A549 (cell line): Measurements from ENCODE around the gene CCND1. TPM values are rescaled to one million over a fixed set of nuclear protein-coding genes. Genes with fewer than 3 reads are reported as not detected.

Source experiments
- ATAC-seq, 2 experiments: fragments of 200-7000 bp in 1 of 2; fragments of >200 bp in 1 of 2; cut with Nextera tagmentation in 1 of 2; cut with Tn5 transposase in 1 of 2; 3 replicates each; pipeline versions ENCODE4 v1.8.0 to v1.9.1; 2018 to 2020; ENCODE audit warnings: mild to moderate bottlenecking in 1 of 2, moderate library complexity in 1 of 2
- CTCF ChIA-PET: fragments of 300-600 bp; sonication (Branson Sonifier 250); formaldehyde crosslinking; extraction: SDS; loops from one replicate; lab custom pipeline; 2021; ENCODE audit warnings: antibody characterized with exemption, inconsistent platforms; lab: Yijun Ruan, JAX
- POLR2A ChIA-PET: fragments of 350-600 bp; formaldehyde crosslinking; extraction: SDS; loops from one replicate; lab custom pipeline; 2021; ENCODE audit warnings: antibody characterized with exemption, inconsistent platforms; lab: Yijun Ruan, JAX
- DNase-seq, 2 experiments: peaks; one replicate each; pipeline versions ENCODE4 v3.0.0 to v3.0.0-alpha.2; 2011 to 2016; ENCODE audit warnings: low read depth in 1 of 2, low spot score in 1 of 2
- FAIRE-seq: peaks from 2 replicates; lab custom pipeline; 2011; peaks lifted over from hg19 to GRCh38; lab: Jason Lieb, UNC
- H3K27ac ChIP-seq, 2 experiments: fragments of >200 bp; sonication (Bioruptor Twin); formaldehyde crosslinking; 3 replicates each; pipeline ENCODE4 v1.5.1; 2016 to 2017
- H3K4me1 ChIP-seq: fragments of >200 bp; sonication (Bioruptor Twin); formaldehyde crosslinking; 3 replicates; pipeline ENCODE4 v1.6.1; 2016
- H3K4me2 ChIP-seq: fragments of >200 bp; sonication (Bioruptor Twin); formaldehyde crosslinking; 3 replicates; pipeline ENCODE4 v1.6.1; 2016
- H3K4me3 ChIP-seq: fragments of >200 bp; sonication (Bioruptor Twin); formaldehyde crosslinking; 3 replicates; pipeline ENCODE4 v1.5.1; 2016
- H3K9me3 ChIP-seq: fragments of >200 bp; sonication (Bioruptor Twin); formaldehyde crosslinking; 3 replicates; pipeline ENCODE4 v1.6.1; 2016
- BCL3 ChIP-seq: fragments of >200 bp; sonication (Bioruptor Twin); formaldehyde crosslinking; IDR thresholded peaks from 3 replicates; pipeline ENCODE4 v1.6.1; 2016
- CBX2 ChIP-seq: fragments of 200-600 bp; sonication (generic); IDR thresholded peaks from 2 replicates; pipeline ENCODE4 v1.6.1; 2016; ENCODE audit warnings: low read depth, mild to moderate bottlenecking, borderline replicate concordance
- ELK1 ChIP-seq: fragments of 150-350 bp; IDR thresholded peaks from 2 replicates; pipeline ENCODE4 v1.6.1; 2014; ENCODE audit warnings: low read depth, mild to moderate bottlenecking, low read length
- ESRRA ChIP-seq: fragments of 150-350 bp; IDR thresholded peaks from 2 replicates; pipeline ENCODE4 v1.6.1; 2014; ENCODE audit warnings: mild to moderate bottlenecking, low read length, borderline replicate concordance
- FOSB ChIP-seq: fragments of 250-450 bp; sonication (Bioruptor Pico); IDR thresholded peaks from 2 replicates; pipeline ENCODE4 v1.5.0; 2020; ENCODE audit warnings: mild to moderate bottlenecking, moderate library complexity
- FOSL2 ChIP-seq, 2 experiments: fragments of 450-650 bp in 1 of 2; fragments of >200 bp in 1 of 2; sonication (Bioruptor Twin) in 1 of 2; formaldehyde crosslinking; IDR thresholded peaks; 2 replicates each; pipeline versions ENCODE4 v1.5.0 to v1.6.1; 2016 to 2020; ENCODE audit warnings: mild to moderate bottlenecking in 1 of 2, moderate library complexity in 1 of 2
- HOXA7 ChIP-seq: fragments of 250-450 bp; sonication (Bioruptor Pico); IDR thresholded peaks from 2 replicates; pipeline ENCODE4 v1.5.0; 2020; ENCODE audit warnings: mild to moderate bottlenecking, moderate library complexity
- HOXB13 ChIP-seq: fragments of 250-450 bp; sonication (Bioruptor Pico); IDR thresholded peaks from 2 replicates; pipeline ENCODE4 v1.5.0; 2020; ENCODE audit warnings: low read depth, mild to moderate bottlenecking, moderate library complexity
- JUNB ChIP-seq: fragments of >200 bp; sonication (Bioruptor Twin); formaldehyde crosslinking; IDR thresholded peaks from 2 replicates; pipeline ENCODE4 v1.6.1; 2016
- MAFK ChIP-seq: fragments of 450-650 bp; IDR thresholded peaks from 2 replicates; pipeline ENCODE4 v1.6.1; 2014; ENCODE audit not compliant: partially characterized antibody
- NPAS2 ChIP-seq: fragments of 250-450 bp; sonication (Bioruptor Pico); IDR thresholded peaks from 2 replicates; pipeline ENCODE4 v1.8.0; 2022; ENCODE audit warnings: mild to moderate bottlenecking, moderate library complexity, borderline replicate concordance
- PHF8 ChIP-seq: fragments of 200-600 bp; sonication (generic); IDR thresholded peaks from 2 replicates; pipeline ENCODE4 v1.6.1; 2016; ENCODE audit warnings: low read depth, mild to moderate bottlenecking, antibody characterized with exemption, moderate library complexity, borderline replicate concordance
- POLR2AphosphoS2 ChIP-seq: conservative IDR thresholded peaks from 2 replicates; pipeline ENCODE4 v1.6.1; 2012; ENCODE audit warnings: low read length, improper control_type of control experiment, inconsistent platforms
- RARB ChIP-seq: fragments of 250-450 bp; sonication (Bioruptor Pico); IDR thresholded peaks from 2 replicates; pipeline ENCODE4 v1.8.0; 2021; ENCODE audit warnings: mild to moderate bottlenecking, moderate library complexity
- RCOR1 ChIP-seq: fragments of 150-350 bp; IDR thresholded peaks from 2 replicates; pipeline ENCODE4 v1.6.1; 2014; ENCODE audit warnings: antibody characterized with exemption, low read length, low read depth
- RNF2 ChIP-seq: fragments of 200-600 bp; sonication (generic); IDR thresholded peaks from 2 replicates; pipeline ENCODE4 v1.6.1; 2016; ENCODE audit warnings: low read depth, mild to moderate bottlenecking, antibody characterized with exemption, moderate library complexity, borderline replicate concordance
- SMC3 ChIP-seq: fragments of >200 bp; sonication (Bioruptor Twin); formaldehyde crosslinking; IDR thresholded peaks from 3 replicates; pipeline ENCODE4 v1.6.1; 2018; ENCODE audit warnings: inconsistent platforms
- TFCP2L1 ChIP-seq: fragments of 250-450 bp; sonication (Bioruptor Pico); IDR thresholded peaks from 2 replicates; pipeline ENCODE4 v1.5.0; 2021; ENCODE audit warnings: mild to moderate bottlenecking
- USF2 ChIP-seq: fragments of 450-650 bp; IDR thresholded peaks from 2 replicates; pipeline ENCODE4 v1.6.1; 2014; ENCODE audit warnings: antibody characterized with exemption
- ZFP36 ChIP-seq: fragments of 450-650 bp; IDR thresholded peaks from 2 replicates; pipeline ENCODE4 v1.6.1; 2014; ENCODE audit warnings: borderline replicate concordance; ENCODE audit not compliant: partially characterized antibody
- WGBS: methylation state at CpG from one replicate; pipeline ENCODE4 v1.1.6; 2017; ENCODE audit errors: missing lambda C conversion rate; 5-methylcytosine and 5-hydroxymethylcytosine counted together
- polyA plus RNA-seq, 4 experiments: library from polyadenylated mRNA; depleted of rRNA in 3 of 4; stranded (reverse); fragments of >200 nt; fragmentation: RNase III in 1 of 4; extraction: RNeasy Plus Mini Kit Qiagen cat#74134 plus additional on column Dnase treatment in 1 of 4; gene quantifications; 2 replicates in 3 of 4; 3 replicates in 1 of 4; pipeline ENCODE4 v1.2.3, GENCODE V29; 2011 to 2017
- TF ChIP-seq, protein P1 (sequence below): fragments of >200 bp; sonication (Bioruptor Twin); formaldehyde crosslinking; IDR thresholded peaks from 3 replicates; pipeline ENCODE4 v1.5.1; 2016
- TF ChIP-seq, protein P2 (sequence below): IDR thresholded peaks from 2 replicates; pipeline ENCODE4 v1.6.1; 2012

CCND1 gene
- polyA plus RNA-seq, 2 of the 4 experiments (the other 2 are of a cell fraction) = 131 to 136 TPM

DNA sequence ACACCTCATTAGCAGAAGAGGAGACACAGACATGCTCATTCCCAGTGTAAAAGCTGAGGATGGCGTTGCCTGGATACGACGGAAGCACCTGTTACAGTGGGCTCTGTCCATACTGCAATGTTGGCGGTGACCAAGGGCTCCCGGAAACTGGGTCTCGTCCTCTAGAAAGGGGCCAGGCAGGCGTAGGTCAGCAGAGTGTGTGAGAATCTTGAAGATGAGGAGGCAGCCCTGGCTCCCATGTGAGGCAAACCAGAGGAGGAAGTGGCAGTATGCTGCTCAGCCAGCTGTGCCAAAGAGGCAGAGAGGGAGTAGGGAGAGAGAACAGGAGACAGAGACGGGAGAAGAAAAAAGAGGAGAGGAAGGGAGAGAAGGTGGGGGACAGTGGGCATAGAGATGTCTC lies 23.9 kb downstream of the CCND1 start:
- no peak overlapping the region for H3K4me3 ChIP-seq
- ATAC-seq (no peak), FAIRE-seq (no peak), DNase-seq (no peak)
- ChIA-PET POLR2A (no interaction called here), CTCF (interaction anchor here (0.6 to 9.2 kb wide), 5 partner anchors 8 to 562 kb away, joined by 3 to 220 read pairs (median 4); partner anchors contain the start of gene CCND1)
- 90% methylated on average over 8 of the region's 8 CpGs for WGBS
- no peak overlapping the region for H3K27ac ChIP-seq
- no peaks in the 10 kb centered on the region for H3K9me3 ChIP-seq
- TF ChIP-seq FOSL2 (IDR thresholded peaks at IDR 0.05) (no peak), FOSL2 (CRISPR knock-in tag; IDR thresholded peaks at IDR 0.05) (no peak), RNF2 (no peak), HOXA7 (CRISPR knock-in tag) (no peak), RARB (CRISPR knock-in tag) (no peak)
- TF ChIP-seq, protein P1, sequence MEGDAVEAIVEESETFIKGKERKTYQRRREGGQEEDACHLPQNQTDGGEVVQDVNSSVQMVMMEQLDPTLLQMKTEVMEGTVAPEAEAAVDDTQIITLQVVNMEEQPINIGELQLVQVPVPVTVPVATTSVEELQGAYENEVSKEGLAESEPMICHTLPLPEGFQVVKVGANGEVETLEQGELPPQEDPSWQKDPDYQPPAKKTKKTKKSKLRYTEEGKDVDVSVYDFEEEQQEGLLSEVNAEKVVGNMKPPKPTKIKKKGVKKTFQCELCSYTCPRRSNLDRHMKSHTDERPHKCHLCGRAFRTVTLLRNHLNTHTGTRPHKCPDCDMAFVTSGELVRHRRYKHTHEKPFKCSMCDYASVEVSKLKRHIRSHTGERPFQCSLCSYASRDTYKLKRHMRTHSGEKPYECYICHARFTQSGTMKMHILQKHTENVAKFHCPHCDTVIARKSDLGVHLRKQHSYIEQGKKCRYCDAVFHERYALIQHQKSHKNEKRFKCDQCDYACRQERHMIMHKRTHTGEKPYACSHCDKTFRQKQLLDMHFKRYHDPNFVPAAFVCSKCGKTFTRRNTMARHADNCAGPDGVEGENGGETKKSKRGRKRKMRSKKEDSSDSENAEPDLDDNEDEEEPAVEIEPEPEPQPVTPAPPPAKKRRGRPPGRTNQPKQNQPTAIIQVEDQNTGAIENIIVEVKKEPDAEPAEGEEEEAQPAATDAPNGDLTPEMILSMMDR = no peak
- TF ChIP-seq, protein P2, sequence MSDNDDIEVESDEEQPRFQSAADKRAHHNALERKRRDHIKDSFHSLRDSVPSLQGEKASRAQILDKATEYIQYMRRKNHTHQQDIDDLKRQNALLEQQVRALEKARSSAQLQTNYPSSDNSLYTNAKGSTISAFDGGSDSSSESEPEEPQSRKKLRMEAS = no peak
- no peak overlapping the region for H3K4me2 ChIP-seq
- peaks cover 2% of the 10 kb centered on the region; the same call in 2 of the 3 replicates for H3K4me1 ChIP-seq

DNA sequence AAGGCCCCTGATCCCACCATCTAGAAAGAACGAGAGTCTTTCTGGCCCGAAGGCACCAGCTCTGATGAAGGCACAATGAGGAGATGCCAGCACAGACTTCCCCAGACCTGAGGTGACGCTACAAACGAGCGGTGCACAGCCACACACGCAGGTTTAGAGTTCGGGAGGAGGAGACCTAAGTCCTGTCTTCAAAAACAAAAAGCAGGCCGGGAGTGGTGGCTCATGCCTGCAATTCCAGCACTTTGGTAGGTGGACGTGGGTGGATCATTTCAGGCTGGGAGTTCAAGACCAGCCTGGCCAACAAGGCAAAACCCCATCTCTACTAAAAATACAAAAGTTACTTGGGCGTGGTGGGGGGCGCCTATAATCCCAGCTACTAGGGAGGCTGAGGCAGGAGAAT lies 24.7 kb downstream of the CCND1 start:
- Histone ChIP-seq H3K27ac (no peak overlapping the region), H3K9me3 (no peaks in the 10 kb centered on the region), H3K4me2 (no peak overlapping the region), H3K4me1 (peaks cover 9% of the 10 kb centered on the region), H3K4me3 (no peak overlapping the region)
- FAIRE-seq = no peak
- 91% methylated on average over 11 of the region's 11 CpGs for WGBS
- POLR2A ChIA-PET = no interaction called here
- CTCF ChIA-PET = interaction anchor here (0.6 to 9.2 kb wide), 5 partner anchors 8 to 563 kb away, joined by 3 to 220 read pairs (median 4); partner anchors contain the start of gene CCND1
- no peak for TF ChIP-seq ELK1
- TF ChIP-seq ZFP36 = no peak
- TF ChIP-seq JUNB = no peak
- TF ChIP-seq MAFK = no peak
- no peak for TF ChIP-seq SMC3
- TF ChIP-seq HOXB13 (CRISPR knock-in tag) = no peak
- TF ChIP-seq BCL3 = no peak
- TF ChIP-seq, protein P1 = no peak
- no peak for DNase-seq
- ATAC-seq = no peak

- ChIA-PET POLR2A (no interaction called here), CTCF (interaction anchor here (0.6 to 9.2 kb wide), 5 partner anchors 8 to 570 kb away, joined by 3 to 220 read pairs (median 102); partner anchors contain the start of gene CCND1)
- Histone ChIP-seq H3K9me3 (no peaks in the 10 kb centered on the region), H3K27ac (no peak overlapping the region), H3K4me3 (no peak overlapping the region), H3K4me2 (no peak overlapping the region), H3K4me1 (peaks cover 11% of the 10 kb centered on the region)
- TF ChIP-seq USF2 (no peak), POLR2AphosphoS2 (no peak), RCOR1 (no peak), ESRRA (no peak), SMC3 (no peak), BCL3 (no peak), CBX2 (no peak), TFCP2L1 (CRISPR knock-in tag) (no peak), NPAS2 (CRISPR knock-in tag) (no peak), FOSL2 (IDR thresholded peaks at IDR 0.05) (no peak), FOSL2 (CRISPR knock-in tag; IDR thresholded peaks at IDR 0.05) (no peak), PHF8 (no peak), FOSB (CRISPR knock-in tag) (no peak)
- ATAC-seq (no peak), DNase-seq (no peak), FAIRE-seq (no peak)
- WGBS = 91% methylated on average over 14 of the region's 14 CpGs
Observed at GRCh38 chr11:69666261-69666660, 25.3 kb downstream of the CCND1 start.
